Measurements from ENCODE around the gene BEGAIN.

BEGAIN gene

GRCh38 chr14:100599981-100600380, 12.8 kb upstream of the BEGAIN start:
- no peak for DNase-seq

GRCh38 chr14:100594625-100594951, 7.4 kb upstream of the BEGAIN start:
- no peak for DNase-seq

- DNase-seq: no peak
Observed at GRCh38 chr14:100593751-100594624, 6.8 kb upstream of the BEGAIN start.

- DNase-seq: no peak
Observed at GRCh38 chr14:100592972-100593371, 5.8 kb upstream of the BEGAIN start.

GRCh38 chr14:100592461-100592891, 5.3 kb upstream of the BEGAIN start:
- DNase-seq: no peak

GRCh38 chr14:100591453-100592371, 4.5 kb upstream of the BEGAIN start:
- no peak for DNase-seq

- DNase-seq: no peak
Observed at GRCh38 chr14:100590726-100591452, 3.7 kb upstream of the BEGAIN start.

- DNase-seq: no peak
Observed at GRCh38 chr14:100589760-100590469, 2.7 kb upstream of the BEGAIN start.

GRCh38 chr14:100589071-100589759, 2.0 kb upstream of the BEGAIN start:
- DNase-seq: no peak

- DNase-seq: no peak
Observed at GRCh38 chr14:100588671-100589070, 1.5 kb upstream of the BEGAIN start.

GRCh38 chr14:100587763-100588411, 670 bp upstream of the BEGAIN start:
- DNase-seq: no peak

- no peak for DNase-seq
Observed at GRCh38 chr14:100586403-100587085, 673 bp downstream of the BEGAIN start.

- DNase-seq: no peak
Observed at GRCh38 chr14:100586153-100586402, 1.1 kb downstream of the BEGAIN start.

GRCh38 chr14:100585448-100586152, 1.6 kb downstream of the BEGAIN start:
- no peak for DNase-seq

GRCh38 chr14:100584056-100585031, 2.9 kb downstream of the BEGAIN start:
- no peak for DNase-seq

GRCh38 chr14:100583245-100583644, 4.0 kb downstream of the BEGAIN start:
- DNase-seq: no peak

GRCh38 chr14:100582496-100583165, 4.6 kb downstream of the BEGAIN start:
- no peak for DNase-seq
